GM06990 (cell line): Measurements from ENCODE around the gene DDAH2.

Experiments
- DNase-seq: peaks from one replicate; pipeline ENCODE4 v3.0.0-alpha.2; 2011; ENCODE audit not compliant: insufficient read length; ENCODE audit errors: extremely low read depth
- H3K27me3 ChIP-seq: replicated peaks from 2 replicates; pipeline ENCODE4 v1.6.0; 2011; ENCODE audit warnings: low read length; ENCODE audit not compliant: control insufficient read depth, insufficient read depth
- H3K36me3 ChIP-seq: 2 replicates; pipeline ENCODE4 v1.5.1; 2011; ENCODE audit warnings: low read length; ENCODE audit not compliant: control insufficient read depth, insufficient read depth
- H3K4me3 ChIP-seq: replicated peaks from 2 replicates; pipeline ENCODE4 v1.5.1; 2011; ENCODE audit warnings: low read depth, mild to moderate bottlenecking, control low read depth, low read length
- TF ChIP-seq, protein P1 (sequence below): IDR thresholded peaks from 2 replicates; pipeline ENCODE4 v1.5.1; 2011; ENCODE audit warnings: low read length, control low read depth, mild to moderate bottlenecking, inconsistent platforms; ENCODE audit not compliant: insufficient read depth, poor library complexity, severe bottlenecking

The DDAH2 gene

DNA sequence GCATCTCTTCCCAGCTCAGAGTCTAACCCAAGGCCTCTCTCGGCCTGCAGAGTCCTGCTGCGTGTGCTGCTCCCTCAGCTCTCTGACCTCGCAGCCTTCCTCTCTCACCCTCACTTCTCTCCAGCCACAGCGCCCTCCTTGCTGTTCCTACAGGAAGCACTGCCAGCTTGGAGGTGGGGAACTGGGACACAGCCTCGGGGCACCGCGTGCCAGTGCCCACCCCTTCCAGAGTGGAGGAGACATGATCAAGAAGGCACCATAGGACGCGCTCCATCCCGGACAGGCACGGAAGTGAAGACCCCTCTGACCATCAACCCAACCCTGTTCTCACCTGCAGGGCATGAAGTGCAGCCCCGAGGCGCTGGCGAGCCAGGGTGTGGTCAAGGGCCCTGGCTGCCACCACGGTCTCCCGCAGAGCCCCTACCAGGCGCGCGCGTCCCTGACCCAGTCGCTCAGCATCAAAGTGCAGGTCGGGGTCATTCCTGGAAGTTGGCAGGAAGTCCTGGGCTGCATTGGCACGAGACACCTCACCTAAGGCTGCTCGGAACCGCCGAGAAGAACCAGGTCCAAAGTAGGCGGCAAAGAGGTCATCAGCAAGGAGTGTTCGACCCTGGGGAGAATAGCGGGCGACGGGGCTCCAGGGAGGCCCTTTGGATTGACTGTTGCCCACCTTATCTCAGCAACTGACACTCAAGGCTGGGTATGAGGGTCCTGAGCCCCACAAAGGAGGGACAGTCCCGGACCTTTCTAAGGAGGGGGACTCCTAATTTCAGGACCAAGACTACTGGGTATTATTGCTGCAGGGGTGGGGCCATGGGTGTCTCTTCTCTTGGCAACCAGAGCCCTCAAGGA lies 46.8 kb upstream of the DDAH2 start:
- no peak for DNase-seq
- no peak overlapping the region for H3K4me3 ChIP-seq
- TF ChIP-seq, protein P1, sequence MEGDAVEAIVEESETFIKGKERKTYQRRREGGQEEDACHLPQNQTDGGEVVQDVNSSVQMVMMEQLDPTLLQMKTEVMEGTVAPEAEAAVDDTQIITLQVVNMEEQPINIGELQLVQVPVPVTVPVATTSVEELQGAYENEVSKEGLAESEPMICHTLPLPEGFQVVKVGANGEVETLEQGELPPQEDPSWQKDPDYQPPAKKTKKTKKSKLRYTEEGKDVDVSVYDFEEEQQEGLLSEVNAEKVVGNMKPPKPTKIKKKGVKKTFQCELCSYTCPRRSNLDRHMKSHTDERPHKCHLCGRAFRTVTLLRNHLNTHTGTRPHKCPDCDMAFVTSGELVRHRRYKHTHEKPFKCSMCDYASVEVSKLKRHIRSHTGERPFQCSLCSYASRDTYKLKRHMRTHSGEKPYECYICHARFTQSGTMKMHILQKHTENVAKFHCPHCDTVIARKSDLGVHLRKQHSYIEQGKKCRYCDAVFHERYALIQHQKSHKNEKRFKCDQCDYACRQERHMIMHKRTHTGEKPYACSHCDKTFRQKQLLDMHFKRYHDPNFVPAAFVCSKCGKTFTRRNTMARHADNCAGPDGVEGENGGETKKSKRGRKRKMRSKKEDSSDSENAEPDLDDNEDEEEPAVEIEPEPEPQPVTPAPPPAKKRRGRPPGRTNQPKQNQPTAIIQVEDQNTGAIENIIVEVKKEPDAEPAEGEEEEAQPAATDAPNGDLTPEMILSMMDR, result no peak
- H3K36me3 ChIP-seq, result peaks cover 22% of the 10 kb centered on the region
- H3K27me3 ChIP-seq, result no peaks in the 10 kb centered on the region

DNA sequence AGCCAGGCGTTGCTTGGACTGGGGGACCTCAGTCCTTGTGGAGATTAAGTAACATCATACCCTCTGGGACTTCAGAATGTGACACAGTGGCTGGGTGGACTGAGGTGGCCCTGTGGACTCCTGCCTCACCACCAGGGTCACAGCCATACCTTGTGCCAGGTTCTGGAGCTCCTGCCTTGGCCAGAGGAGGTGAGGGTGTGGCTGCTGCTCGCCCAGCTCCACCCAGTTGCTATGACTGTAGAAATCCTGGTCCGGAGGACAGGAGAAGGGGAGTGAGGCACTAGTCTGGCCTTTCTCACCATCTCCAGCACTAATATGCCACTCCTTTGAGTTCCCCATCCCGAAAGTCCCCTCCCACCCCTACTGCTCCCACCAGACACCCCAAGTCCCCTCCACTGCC lies 46.1 kb upstream of the DDAH2 start:
- no peak overlapping the region for H3K4me3 ChIP-seq
- H3K36me3 ChIP-seq, result peaks cover 15% of the 10 kb centered on the region
- H3K27me3 ChIP-seq, result no peaks in the 10 kb centered on the region
- TF ChIP-seq, protein P1, result no peak
- no peak for DNase-seq

DNA sequence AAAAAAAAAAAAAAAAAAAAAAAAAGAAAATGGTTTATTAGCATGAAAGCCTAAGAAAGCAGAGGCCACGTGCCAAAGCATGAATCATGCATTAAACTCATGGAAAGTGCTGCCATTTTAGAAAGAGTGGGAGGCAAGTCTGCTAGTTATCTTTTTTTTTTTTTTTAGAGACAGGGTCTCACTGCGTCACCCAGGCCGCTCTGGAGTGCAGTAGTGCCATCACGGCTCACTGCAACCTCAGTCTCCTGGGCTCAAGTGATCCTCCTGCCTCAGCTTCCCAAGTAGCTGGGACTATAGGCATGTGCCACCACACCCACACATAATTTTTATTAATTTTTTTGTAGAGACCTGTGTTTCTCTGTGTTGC lies 42.9 kb upstream of the DDAH2 start:
- no peak for DNase-seq
- H3K4me3 ChIP-seq, result no peak overlapping the region
- H3K36me3 ChIP-seq, result no peaks in the 10 kb centered on the region
- H3K27me3 ChIP-seq, result no peaks in the 10 kb centered on the region
- TF ChIP-seq, protein P1, result no peak

DNA sequence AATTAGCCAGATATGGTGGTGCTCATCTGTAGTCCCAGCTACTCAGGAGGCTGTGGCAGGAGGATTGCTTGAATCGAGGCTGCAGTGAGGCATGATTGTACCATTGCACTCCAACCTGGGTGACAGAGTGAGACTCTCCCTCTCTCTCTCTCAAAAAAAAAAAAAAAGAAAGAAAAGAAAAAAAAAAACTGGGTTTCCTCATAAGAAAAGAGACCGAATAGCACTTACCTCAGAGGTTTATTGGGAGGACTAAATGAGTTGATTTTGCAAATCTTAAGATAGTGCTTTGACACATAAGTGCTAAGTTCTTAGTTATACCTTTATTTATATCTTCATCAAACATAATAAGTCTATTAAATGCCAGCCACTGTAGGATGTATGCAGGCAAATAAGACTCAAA lies 41.8 kb upstream of the DDAH2 start:
- Histone ChIP-seq H3K4me3 (no peak overlapping the region), H3K36me3 (no peaks in the 10 kb centered on the region), H3K27me3 (no peaks in the 10 kb centered on the region)
- no peak for DNase-seq
- TF ChIP-seq, protein P1, result no peak

DNA sequence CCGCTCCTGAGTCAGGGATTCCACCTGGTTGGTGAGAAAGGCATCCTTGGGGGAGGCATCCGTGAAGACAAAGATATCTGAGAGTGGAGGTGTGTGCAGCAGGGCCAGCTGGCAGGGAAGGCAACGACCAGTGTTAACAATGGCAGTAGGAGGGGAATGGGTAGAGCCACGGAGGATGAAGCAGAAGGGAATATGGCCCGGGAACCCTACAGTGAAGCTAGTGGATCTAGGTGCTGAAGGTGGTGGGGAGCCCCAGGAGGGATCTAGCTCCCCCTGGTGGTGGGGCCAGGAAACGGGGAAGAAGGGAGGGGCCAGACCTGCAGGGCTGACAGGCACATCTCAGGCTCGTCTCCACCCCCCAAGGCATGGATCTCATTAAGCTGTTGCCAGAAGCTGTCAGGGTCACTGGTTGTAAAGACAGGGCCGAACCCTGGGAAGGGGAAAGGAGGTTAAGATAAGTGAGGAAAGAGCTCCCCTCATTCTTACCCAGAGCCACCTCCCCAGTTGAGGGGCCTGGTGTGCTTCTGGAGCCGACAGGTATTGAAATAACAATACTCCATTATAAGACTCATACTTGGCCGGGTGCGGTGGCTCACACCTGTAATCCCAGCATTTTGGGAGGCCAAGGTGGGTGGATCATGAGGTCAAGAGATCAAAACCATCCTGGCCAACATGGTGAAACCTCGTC lies 40.7 kb upstream of the DDAH2 start:
- Histone ChIP-seq H3K4me3 (no peak overlapping the region), H3K36me3 (no peaks in the 10 kb centered on the region), H3K27me3 (no peaks in the 10 kb centered on the region)
- TF ChIP-seq, protein P1, result peak; percentile 93
- DNase-seq, result peak; percentile 73
